Suprapubic skin (tissue), 4 donors: Measurements from ENCODE around the gene SH2D1B.

ENCODE experiments used
- EP300 ChIP-seq: sonication (generic); formaldehyde crosslinking; IDR thresholded peaks from one replicate; pipeline ENCODE4 v1.6.1; 2017; ENCODE audit warnings: antibody characterized with exemption
- POLR2A ChIP-seq, 2 donors: fragments of 450-650 bp; IDR thresholded peaks; one replicate each; pipeline ENCODE4 v1.6.1; 2017; ENCODE audit warnings: antibody characterized with exemption in 2 of 2, mild to moderate bottlenecking in 2 of 2, moderate library complexity in 2 of 2
- POLR2AphosphoS5 ChIP-seq, 3 donors: sonication (generic); formaldehyde crosslinking; IDR thresholded peaks; one replicate each; pipeline ENCODE4 v1.6.1; 2017; ENCODE audit warnings: antibody characterized with exemption in 3 of 3
- TF ChIP-seq, protein P1 (sequence below), 2 donors: fragments of 200-600 bp in 1 of 2; fragments of 450-650 bp in 1 of 2; sonication (generic) in 1 of 2; IDR thresholded peaks; one replicate each; pipeline ENCODE4 v1.5.1; 2016 to 2019; ENCODE audit warnings: antibody characterized with exemption in 2 of 2, mild to moderate bottlenecking in 1 of 2, moderate library complexity in 1 of 2

DNA sequence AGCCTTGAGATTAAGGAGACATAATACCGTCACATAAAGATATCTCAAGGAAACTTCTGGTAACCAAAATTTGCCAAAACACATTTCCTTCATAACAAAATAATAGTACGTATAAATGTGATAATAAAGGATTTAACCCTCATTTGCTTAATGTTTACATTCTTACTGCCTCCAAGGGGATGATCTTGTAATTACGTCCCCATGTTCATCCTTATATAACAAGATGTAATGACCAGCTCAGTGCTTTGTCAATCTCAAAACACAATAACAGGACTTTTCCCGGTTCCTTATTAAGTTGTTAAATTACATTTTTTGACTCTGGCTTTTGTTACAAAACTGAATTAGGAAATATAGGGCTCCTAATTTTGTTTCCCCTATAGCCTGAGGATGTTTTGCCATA is 44.4 kb upstream of the SH2D1B start:
- TF ChIP-seq, protein P1, sequence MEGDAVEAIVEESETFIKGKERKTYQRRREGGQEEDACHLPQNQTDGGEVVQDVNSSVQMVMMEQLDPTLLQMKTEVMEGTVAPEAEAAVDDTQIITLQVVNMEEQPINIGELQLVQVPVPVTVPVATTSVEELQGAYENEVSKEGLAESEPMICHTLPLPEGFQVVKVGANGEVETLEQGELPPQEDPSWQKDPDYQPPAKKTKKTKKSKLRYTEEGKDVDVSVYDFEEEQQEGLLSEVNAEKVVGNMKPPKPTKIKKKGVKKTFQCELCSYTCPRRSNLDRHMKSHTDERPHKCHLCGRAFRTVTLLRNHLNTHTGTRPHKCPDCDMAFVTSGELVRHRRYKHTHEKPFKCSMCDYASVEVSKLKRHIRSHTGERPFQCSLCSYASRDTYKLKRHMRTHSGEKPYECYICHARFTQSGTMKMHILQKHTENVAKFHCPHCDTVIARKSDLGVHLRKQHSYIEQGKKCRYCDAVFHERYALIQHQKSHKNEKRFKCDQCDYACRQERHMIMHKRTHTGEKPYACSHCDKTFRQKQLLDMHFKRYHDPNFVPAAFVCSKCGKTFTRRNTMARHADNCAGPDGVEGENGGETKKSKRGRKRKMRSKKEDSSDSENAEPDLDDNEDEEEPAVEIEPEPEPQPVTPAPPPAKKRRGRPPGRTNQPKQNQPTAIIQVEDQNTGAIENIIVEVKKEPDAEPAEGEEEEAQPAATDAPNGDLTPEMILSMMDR (IDR thresholded peaks at IDR 0.05), result no peak
- no peak for TF ChIP-seq EP300
- TF ChIP-seq POLR2A (IDR thresholded peaks at IDR 0.05), result no peak
- no peak for TF ChIP-seq POLR2AphosphoS5 (IDR thresholded peaks at IDR 0.05)
